ENCODE data around the gene PPP1R2.
"Not testable (repeated sequence)": the region's sequence is repeated elsewhere in the genome, so short reads cannot be mapped to it uniquely, and the experiment has no call there.

Gene PPP1R2

DNA sequence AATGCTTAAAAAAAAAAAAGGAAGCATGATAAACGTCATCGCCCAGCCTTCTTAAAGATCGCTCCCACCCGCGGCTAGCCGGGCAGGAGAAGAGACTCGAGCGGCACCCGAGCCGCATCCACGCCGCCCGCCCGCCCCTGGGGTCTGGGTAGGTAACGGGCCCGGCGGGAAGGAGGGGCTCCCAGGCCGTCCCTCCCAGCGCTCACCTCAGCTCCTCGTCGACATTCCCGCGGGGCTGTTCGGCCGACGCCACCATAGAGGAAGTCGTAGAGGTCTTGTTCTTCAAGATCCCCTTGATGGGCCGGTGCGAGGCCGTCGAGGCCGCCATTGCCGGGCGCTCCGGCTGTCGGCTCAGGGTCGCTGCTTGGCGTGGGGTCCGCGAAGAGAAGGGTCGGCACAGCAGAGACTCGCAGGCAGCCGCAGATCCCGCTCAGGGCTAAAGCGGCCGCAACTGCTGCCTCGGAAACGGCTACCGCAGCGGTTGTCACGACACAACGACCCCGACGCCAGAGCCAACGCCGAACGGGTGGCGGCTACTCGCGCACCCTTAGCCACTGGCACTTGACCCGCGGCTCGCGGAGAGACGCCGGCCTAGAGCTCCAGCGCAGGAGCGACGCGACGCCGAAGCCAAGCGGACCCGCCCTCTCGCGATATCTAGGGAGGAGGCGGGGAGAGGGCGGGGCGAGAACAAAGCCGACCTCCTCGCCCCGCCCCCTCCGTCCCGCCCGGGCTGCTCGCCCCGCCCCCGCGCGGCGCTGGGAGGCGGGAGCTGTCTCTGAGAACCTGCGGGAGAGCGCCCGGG, at the start of gene PPP1R2:
PPP1R2 (minus strand) TSS at position 628 of the 802 bp plus-strand sequence; CDS start at position 328, 300 bp downstream.
- DNase-seq: peak; percentile 23 to 95 (median 80)

GRCh38 chr3:195591852-195592251, 48.7 kb upstream of the PPP1R2 start:
- DNase-seq: no peak

GRCh38 chr3:195591220-195591619, 48.1 kb upstream of the PPP1R2 start:
- no peak for DNase-seq

DNA sequence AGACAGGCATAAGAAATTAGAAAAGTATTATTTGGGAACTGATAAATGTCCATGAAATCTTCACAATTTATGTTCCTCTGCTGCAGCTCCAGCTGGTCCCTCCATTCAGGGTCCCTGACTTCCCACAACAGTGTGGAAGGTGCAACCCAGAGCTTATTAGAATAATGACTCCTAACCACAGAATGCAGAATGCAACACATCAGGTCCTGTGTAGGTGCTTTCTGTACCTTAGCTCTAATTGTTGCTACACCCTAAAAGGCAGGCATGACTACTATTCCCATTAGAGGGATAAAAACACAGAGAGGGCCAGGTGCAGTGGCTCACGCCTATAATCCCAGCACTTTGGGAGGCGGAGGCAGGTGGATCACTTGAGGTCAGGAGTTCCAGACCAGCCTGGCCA, 47.3 kb upstream of the PPP1R2 start:
- DNase-seq: not testable (repeated sequence)

DNA sequence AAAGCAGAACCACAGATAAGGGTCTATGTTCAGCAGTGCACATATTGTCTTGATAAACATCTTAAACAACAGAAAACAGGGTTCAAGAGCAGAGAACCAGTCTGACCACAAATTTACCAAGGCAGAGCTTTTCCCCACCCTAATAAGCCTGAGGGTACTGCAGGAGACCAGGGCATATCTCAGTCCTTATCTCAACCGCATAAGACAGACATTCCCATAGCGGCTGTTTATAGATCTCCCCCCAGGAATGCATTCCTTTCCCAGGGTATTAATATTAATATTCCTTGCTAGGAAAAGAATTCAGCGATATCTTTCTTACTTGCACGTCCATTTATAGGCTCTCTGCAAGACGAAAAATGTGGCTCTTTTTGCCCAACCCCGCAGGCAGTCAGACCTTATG, 46.7 kb upstream of the PPP1R2 start:
- DNase-seq: not testable (repeated sequence)

- no peak for DNase-seq
Measured at GRCh38 chr3:195587824-195588223, 44.7 kb upstream of the PPP1R2 start.

GRCh38 chr3:195587406-195587805, 44.3 kb upstream of the PPP1R2 start:
- DNase-seq: no peak

DNA sequence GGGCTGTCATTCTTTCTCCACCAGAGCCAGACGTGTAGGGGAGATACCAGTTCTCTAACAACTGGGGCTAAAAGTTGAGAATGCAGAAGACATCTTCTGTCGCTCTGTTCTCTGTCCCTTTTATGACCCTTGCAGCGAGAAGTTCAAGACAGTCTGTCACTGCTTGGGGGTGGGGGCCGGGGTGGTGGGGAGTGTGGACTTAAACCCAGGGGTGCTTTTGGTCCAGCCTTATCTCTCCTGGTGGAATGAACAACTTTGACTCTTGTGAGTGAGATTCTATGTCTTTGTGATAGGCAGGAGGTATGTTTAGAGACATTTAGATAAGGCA, 41.4 kb upstream of the PPP1R2 start:
- peak in 1 of 56 donors; percentile 25 for DNase-seq

DNA sequence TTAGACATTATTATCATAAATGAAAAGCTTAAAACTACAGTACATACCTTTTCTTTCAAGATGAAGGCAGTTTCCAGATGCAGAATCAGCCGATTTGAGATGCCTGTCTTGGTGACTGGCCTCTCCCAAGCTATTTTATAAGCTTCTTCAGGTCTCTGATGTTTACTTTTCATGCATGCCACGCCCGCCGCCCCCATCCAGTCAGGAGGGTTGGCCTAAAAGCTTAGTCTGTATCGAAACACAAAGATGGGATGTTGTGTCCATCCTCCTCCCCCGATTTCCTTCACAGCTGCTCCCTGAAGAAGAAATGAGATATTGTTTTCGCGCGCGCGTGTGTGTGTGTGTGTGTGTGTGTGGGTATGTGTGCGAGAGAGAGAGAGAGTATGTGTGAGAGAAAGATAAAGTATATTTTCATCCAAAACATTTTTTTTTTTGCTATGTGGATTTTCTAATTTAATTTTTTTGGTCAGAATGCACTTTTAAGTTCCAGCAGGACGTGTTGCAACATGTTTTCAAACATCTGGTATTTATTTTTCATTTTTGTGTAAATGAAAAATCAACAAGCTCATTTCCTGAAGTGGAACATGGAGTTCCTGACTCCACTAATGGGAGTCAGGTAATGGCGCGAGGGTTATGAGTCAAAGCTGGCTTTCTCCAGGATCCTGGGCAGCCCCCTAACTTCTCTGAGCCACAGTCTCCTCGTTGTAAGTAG, 40.9 kb upstream of the PPP1R2 start, which contains the start of gene APOD:
APOD (minus strand) TSS at position 110 of the 712 bp plus-strand sequence. CDS start 4,479 bp downstream, outside the sequence.
- DNase-seq: peak in 53 of 56 donors; percentile 10 to 86 (median 65)

- DNase-seq: peak in 11 of 56 donors; percentile 12 to 44 (median 23)
Measured at GRCh38 chr3:195582947-195583346, 39.8 kb upstream of the PPP1R2 start.

GRCh38 chr3:195580744-195581443, 37.8 kb upstream of the PPP1R2 start:
- DNase-seq: peak in 38 of 56 donors; percentile 14 to 73 (median 38)

DNA sequence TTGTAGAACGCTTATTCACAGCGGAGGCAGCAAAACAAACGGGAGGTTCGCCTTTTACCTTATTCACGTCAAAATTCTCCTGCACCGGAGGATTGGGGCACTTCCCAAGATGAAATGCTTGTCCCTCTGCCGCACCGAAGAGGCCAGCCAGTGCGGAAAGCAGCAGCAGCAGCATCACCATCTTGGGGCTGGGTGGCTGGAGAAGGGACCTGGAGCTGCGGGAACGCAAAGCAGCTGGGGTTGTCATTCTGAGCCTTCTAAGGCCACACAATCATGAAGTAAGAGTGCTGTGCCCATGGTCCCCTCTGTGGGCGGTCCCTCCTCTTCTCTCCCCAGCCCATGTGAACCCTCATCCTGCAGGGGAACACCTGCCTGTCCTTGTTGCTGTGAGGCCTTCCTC, 36.2 kb upstream of the PPP1R2 start:
- DNase-seq: no peak

DNA sequence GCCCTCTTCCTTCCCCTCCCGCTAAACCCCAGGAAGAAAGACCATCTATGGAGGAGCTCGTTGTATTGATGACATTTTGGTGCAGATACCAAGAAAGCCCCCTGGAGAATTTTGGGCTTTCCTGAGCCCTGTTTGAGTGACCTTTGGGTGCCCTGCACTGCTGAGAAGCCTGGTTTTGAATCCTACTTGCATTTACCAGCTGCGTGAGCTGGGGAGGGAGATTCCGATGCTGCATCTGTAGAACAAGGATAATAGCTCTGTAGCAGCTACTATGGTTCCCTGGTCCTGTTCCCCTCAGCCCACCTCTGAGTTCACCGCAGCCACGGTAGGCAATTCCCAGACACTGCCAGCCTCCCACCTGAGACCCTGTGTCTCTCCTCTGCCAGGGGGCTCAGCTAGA, 35.4 kb upstream of the PPP1R2 start:
- DNase-seq: no peak

DNA sequence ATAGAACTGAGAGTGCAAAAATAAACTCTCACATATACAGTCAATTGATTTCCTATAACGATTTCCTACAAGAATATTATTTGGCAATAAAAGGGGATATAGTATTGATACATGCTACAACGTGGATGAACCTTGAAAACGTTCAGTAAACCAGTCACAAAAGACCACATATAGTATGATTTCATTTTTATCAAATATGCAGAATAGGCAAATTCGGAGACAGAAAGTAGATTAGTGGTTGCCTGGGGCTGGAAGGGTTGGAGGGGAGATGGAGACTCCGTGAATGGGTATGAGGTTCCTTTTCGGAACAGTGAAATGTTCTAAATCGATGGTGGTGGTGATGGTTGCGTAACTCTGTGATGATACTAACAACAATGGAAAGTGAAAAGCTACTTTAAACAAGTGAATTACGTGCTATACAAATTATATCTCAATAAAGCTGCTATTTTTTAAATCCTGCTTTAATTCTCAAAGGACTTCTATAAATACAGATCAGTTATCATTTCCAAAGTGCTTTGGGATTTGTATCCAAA, 34.6 kb upstream of the PPP1R2 start:
- no peak for DNase-seq

DNA sequence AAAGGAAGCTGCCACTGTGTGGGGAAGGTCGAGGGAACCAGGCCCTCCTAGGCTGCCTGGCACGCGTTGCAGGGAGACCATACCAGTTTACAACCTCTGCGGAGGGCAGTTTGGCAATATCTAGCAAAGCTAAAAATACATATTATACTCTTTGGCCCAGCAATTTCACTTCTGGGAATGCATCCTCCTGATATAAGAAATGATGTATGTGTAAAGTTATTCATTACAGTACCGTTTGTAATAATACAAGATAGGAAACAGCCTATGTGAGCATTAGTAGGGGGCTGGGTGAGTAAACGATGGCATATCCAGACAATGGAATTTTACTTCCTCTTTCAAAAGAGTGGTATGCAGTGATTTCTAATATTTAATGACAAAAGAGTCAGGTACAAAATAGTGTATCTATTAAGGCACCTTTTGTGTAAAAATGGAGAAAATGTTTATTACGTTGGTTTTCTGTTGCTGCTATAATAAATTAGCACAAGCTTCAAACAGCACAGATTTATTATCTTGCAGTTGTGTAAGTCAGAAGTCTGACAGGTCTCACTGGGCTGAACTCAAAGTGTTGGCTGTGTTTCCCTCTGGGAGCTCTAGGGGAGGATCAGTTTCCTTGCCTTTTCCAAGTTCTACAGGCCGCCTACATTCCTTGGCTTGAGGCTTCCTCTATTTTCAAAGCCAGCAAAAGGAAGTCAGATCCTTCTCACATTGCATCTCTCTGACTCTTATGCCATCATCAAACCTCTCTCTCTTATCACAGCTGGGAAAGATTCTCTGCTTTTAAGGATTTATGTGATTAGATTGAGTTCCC, 31.6 kb upstream of the PPP1R2 start:
- DNase-seq: no peak

- peak in 1 of 56 donors; percentile 15 for DNase-seq
Measured at GRCh38 chr3:195573611-195574496, 30.7 kb upstream of the PPP1R2 start.

DNA sequence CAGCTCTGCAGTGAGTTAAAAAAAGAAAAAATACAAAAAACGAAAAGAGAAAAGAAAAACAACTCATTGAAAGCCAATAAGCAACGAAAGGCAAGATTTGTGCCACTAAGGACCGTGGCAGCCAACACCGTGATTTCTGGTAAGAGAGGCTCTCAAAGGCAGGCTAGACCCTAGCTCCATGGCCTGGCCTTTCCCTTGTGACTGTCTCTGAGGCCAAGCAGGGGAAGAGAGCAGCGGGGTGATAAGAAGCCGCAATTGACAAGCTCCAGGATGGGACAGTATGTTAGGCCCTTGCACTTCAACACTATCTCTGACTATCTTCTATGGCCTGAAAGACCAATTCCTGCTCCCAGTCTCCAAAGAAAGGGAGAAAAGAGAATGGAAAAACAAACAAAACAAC, 28.2 kb upstream of the PPP1R2 start:
- no peak for DNase-seq

GRCh38 chr3:195570912-195571311, 27.8 kb upstream of the PPP1R2 start:
- no peak for DNase-seq

- DNase-seq: no peak
Measured at GRCh38 chr3:195570344-195570743, 27.2 kb upstream of the PPP1R2 start.

- no peak for DNase-seq
Measured at GRCh38 chr3:195568630-195569029, 25.5 kb upstream of the PPP1R2 start.

Measured in amygdala (tissue), 56 donors.